Subcutaneous adipose tissue (tissue), 4 donors: ENCODE results near the gene KNDC1. TPM values are rescaled to one million over a fixed set of nuclear protein-coding genes. Genes with fewer than 3 reads are reported as not detected.

Source experiments
- CTCF ChIP-seq: fragments of 450-650 bp; IDR thresholded peaks from one replicate; pipeline ENCODE4 v1.5.1; 2016; ENCODE audit warnings: low read depth, mild to moderate bottlenecking, control low read depth, antibody characterized with exemption, moderate library complexity
- total RNA-seq, 4 donors: library from RNA; depleted of rRNA; stranded (reverse); fragments of >200 nt; gene quantifications; one replicate each; pipeline ENCODE4 v1.1.0, GENCODE V29; 2016

The KNDC1 gene
- total RNA-seq, 4 donors from 2014 or later = not detected

GRCh38 chr10:133131734-133132472 is 28.1 kb upstream of the KNDC1 start:
- TF ChIP-seq CTCF = no peak

GRCh38 chr10:133132473-133133291 is 27.3 kb upstream of the KNDC1 start:
- no peak for TF ChIP-seq CTCF

GRCh38 chr10:133133471-133134231 is 26.4 kb upstream of the KNDC1 start:
- no peak for TF ChIP-seq CTCF

- TF ChIP-seq CTCF = no peak
These were observed 25.5 kb upstream of the KNDC1 start for GRCh38 chr10:133134411-133135115.

- TF ChIP-seq CTCF = no peak
These were observed 24.9 kb upstream of the KNDC1 start for GRCh38 chr10:133135116-133135465.

- TF ChIP-seq CTCF = no peak
These were observed 20.4 kb upstream of the KNDC1 start for GRCh38 chr10:133139551-133140065.
